OCI-LY1 (cell line): Measurements from ENCODE around the gene PVALB.

Experiments used
- H2AFZ ChIP-seq: fragments of 200-600 bp; sonication (generic), shearing (Covaris generic); 2 replicates; pipeline ENCODE4 v1.6.0; 2014; ENCODE audit warnings: antibody characterized with exemption, mild to moderate bottlenecking, low read length
- H3F3A ChIP-seq: fragments of 200-600 bp; sonication (generic), shearing (Covaris generic); 2 replicates; pipeline ENCODE4 v1.6.0; 2014; ENCODE audit warnings: mild to moderate bottlenecking, antibody characterized with exemption, low read length, moderate library complexity; ENCODE audit not compliant: insufficient read depth
- H3K27ac ChIP-seq: fragments of 200-600 bp; sonication (generic); 2 replicates; pipeline ENCODE4 v1.5.1; 2014; ENCODE audit warnings: low read length, mixed run types, mild to moderate bottlenecking, low read depth; ENCODE audit not compliant: poor library complexity, severe bottlenecking
- H3K27me3 ChIP-seq: fragments of 200-600 bp; sonication (generic); 2 replicates; pipeline ENCODE4 v1.6.0; 2014; ENCODE audit warnings: antibody characterized with exemption, mild to moderate bottlenecking, low read length, moderate library complexity; ENCODE audit not compliant: insufficient read depth
- H3K36me3 ChIP-seq: fragments of 200-600 bp; sonication (generic); 2 replicates; pipeline ENCODE4 v1.6.1; 2014; ENCODE audit warnings: mild to moderate bottlenecking, antibody characterized with exemption, low read length, moderate library complexity, mixed read lengths; ENCODE audit not compliant: insufficient read depth
- H3K4me1 ChIP-seq: fragments of 200-600 bp; sonication (generic); 2 replicates; pipeline ENCODE4 v1.5.1; 2014; ENCODE audit warnings: mild to moderate bottlenecking, low read length, moderate library complexity; ENCODE audit not compliant: insufficient read depth, severe bottlenecking
- H3K4me2 ChIP-seq: fragments of 200-600 bp; sonication (generic), shearing (Covaris generic); 2 replicates; pipeline ENCODE4 v1.6.1; 2014; ENCODE audit warnings: low read length
- H3K4me3 ChIP-seq: fragments of 200-600 bp; sonication (generic); 2 replicates; pipeline ENCODE4 v1.5.1; 2014; ENCODE audit warnings: low read length, low read depth, mild to moderate bottlenecking, mixed read lengths; ENCODE audit not compliant: poor library complexity, severe bottlenecking
- H3K79me2 ChIP-seq: fragments of 200-600 bp; shearing (Covaris generic); 2 replicates; pipeline ENCODE4 v1.6.1; 2016; ENCODE audit warnings: mixed run types, low read length, mixed read lengths; ENCODE audit not compliant: insufficient read depth
- H3K9ac ChIP-seq: fragments of 200-600 bp; sonication (generic), shearing (Covaris generic); 2 replicates; pipeline ENCODE4 v1.6.1; 2014; ENCODE audit warnings: mild to moderate bottlenecking, low read length, mixed read lengths
- H3K9me2 ChIP-seq: fragments of 200-600 bp; sonication (generic), shearing (Covaris generic); 2 replicates; pipeline ENCODE4 v1.6.1; 2014; ENCODE audit warnings: low read depth, mild to moderate bottlenecking, low read length, mixed read lengths
- H3K9me3 ChIP-seq: fragments of 200-600 bp; shearing (Covaris generic); 2 replicates; pipeline ENCODE4 v1.6.1; 2014; ENCODE audit warnings: low read length, mixed read lengths
- H4K20me1 ChIP-seq: fragments of 200-600 bp; sonication (generic), shearing (Covaris generic); 2 replicates; pipeline ENCODE4 v1.6.0; 2016; ENCODE audit warnings: mild to moderate bottlenecking, low read length; ENCODE audit not compliant: insufficient read depth
- EZH2 ChIP-seq: fragments of 200-600 bp; sonication (generic), shearing (Covaris generic); IDR thresholded peaks from 2 replicates; pipeline ENCODE4 v1.8.0; 2017; ENCODE audit warnings: borderline replicate concordance, mixed run types, mild to moderate bottlenecking, antibody characterized with exemption, low read length, moderate library complexity, mixed read lengths
- TF ChIP-seq, protein P1 (sequence below): fragments of 200-600 bp; sonication (generic), shearing (Covaris generic); IDR thresholded peaks from 2 replicates; pipeline ENCODE4 v1.5.1; 2017; ENCODE audit warnings: mild to moderate bottlenecking, antibody characterized with exemption, low read length, moderate library complexity, mixed read lengths

PVALB gene

GRCh38 chr22:36768616-36769015, 48.2 kb downstream of the PVALB start:
- no peaks in the 10 kb centered on the region for H3K79me2 ChIP-seq
- no peak overlapping the region for H3K4me2 ChIP-seq
- H3K9me2 ChIP-seq = no peaks in the 10 kb centered on the region
- H4K20me1 ChIP-seq = no peaks in the 10 kb centered on the region
- H3K9ac ChIP-seq = no peak overlapping the region
- H3K9me3 ChIP-seq = no peaks in the 10 kb centered on the region
- H3K36me3 ChIP-seq = peaks cover 2% of the 10 kb centered on the region; the same call in 1 of the 2 replicates
- no peak overlapping the region for H2AFZ ChIP-seq
- H3K27ac ChIP-seq = no peak overlapping the region
- H3K27me3 ChIP-seq = no peaks in the 10 kb centered on the region
- H3K4me1 ChIP-seq = no peaks in the 10 kb centered on the region
- TF ChIP-seq, protein P1, sequence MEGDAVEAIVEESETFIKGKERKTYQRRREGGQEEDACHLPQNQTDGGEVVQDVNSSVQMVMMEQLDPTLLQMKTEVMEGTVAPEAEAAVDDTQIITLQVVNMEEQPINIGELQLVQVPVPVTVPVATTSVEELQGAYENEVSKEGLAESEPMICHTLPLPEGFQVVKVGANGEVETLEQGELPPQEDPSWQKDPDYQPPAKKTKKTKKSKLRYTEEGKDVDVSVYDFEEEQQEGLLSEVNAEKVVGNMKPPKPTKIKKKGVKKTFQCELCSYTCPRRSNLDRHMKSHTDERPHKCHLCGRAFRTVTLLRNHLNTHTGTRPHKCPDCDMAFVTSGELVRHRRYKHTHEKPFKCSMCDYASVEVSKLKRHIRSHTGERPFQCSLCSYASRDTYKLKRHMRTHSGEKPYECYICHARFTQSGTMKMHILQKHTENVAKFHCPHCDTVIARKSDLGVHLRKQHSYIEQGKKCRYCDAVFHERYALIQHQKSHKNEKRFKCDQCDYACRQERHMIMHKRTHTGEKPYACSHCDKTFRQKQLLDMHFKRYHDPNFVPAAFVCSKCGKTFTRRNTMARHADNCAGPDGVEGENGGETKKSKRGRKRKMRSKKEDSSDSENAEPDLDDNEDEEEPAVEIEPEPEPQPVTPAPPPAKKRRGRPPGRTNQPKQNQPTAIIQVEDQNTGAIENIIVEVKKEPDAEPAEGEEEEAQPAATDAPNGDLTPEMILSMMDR = no peak
- TF ChIP-seq EZH2 = no peak
- H3K4me3 ChIP-seq = no peak overlapping the region
- H3F3A ChIP-seq = no peaks in the 10 kb centered on the region

GRCh38 chr22:36768141-36768540, 48.7 kb downstream of the PVALB start:
- Histone ChIP-seq H3K9me3 (no peaks in the 10 kb centered on the region), H3K36me3 (peaks cover 7% of the 10 kb centered on the region; the same call in 1 of the 2 replicates), H3K79me2 (no peaks in the 10 kb centered on the region), H3K4me2 (no peak overlapping the region), H3K4me1 (no peaks in the 10 kb centered on the region), H3K9me2 (no peaks in the 10 kb centered on the region), H2AFZ (no peak overlapping the region), H3F3A (no peaks in the 10 kb centered on the region), H3K27me3 (no peaks in the 10 kb centered on the region), H4K20me1 (no peaks in the 10 kb centered on the region), H3K4me3 (no peak overlapping the region), H3K9ac (no peak overlapping the region), H3K27ac (no peak overlapping the region)
- TF ChIP-seq, protein P1 = no peak
- no peak for TF ChIP-seq EZH2

DNA sequence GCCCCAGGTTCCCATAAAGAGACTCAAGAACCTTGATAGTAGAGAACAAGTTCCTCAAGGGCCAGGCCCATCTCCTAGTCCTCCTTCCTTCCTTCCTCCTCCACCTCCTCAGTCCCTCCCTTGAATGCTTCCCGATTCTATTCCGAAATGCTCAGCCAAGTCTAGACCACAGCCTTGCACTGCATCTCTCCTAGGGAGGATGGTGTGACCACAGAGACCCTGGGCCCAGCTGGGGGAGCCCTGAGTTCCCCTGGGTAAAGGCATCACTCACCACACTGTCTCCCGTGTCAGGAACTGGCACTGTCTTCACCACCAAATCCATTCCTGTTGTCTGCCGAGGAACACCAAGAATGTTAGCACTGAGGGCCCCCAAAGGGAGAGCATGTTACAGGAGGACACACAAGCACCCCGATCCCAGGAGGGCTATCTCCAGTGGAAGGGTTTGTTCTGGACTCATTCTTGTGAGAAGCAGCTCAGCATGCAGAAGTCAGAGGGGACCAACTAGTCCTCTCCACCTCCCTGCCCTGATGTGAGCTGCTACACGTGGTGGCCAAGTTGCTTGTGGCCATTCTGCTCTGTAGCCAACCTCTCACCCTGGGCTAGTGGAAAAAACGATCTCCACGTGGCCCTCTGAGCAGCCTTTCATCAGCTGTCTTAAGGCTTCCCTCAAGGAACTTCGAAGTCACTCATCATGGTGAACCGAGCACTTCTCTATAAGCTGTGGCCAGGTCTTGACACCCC, 49.6 kb downstream of the PVALB start:
- Histone ChIP-seq H3K4me2 (no peak overlapping the region), H3K9me3 (no peaks in the 10 kb centered on the region), H3K79me2 (no peaks in the 10 kb centered on the region), H3K4me3 (no peak overlapping the region), H3K36me3 (peaks cover 10% of the 10 kb centered on the region; the same call in 1 of the 2 replicates), H3K4me1 (no peaks in the 10 kb centered on the region), H4K20me1 (no peaks in the 10 kb centered on the region), H3K9me2 (no peaks in the 10 kb centered on the region), H3K27ac (no peak overlapping the region), H3K9ac (no peak overlapping the region), H2AFZ (no peak overlapping the region), H3K27me3 (no peaks in the 10 kb centered on the region), H3F3A (no peaks in the 10 kb centered on the region)
- TF ChIP-seq, protein P1 = no peak
- TF ChIP-seq EZH2 = no peak
